HUDEP-2 (cell line): ENCODE measurements around the gene OR51B6.
"Not testable (repeated sequence)": the region's sequence is repeated elsewhere in the genome, so short reads cannot be mapped to it uniquely, and the experiment has no call there.

Experiments used
- DNase-seq, 76 experiments: peaks; one replicate each; lab custom pipeline; 2025; ENCODE audit not compliant: unreplicated experiment in 76 of 76; lab: John Stamatoyannopoulos, UW

The OR51B6 gene

GRCh38 chr11:5351208-5351607 is at the start of gene OR51B6:
TSS of gene OR51B6 (plus strand) at chr11:5351508. CDS start at chr11:5351508, 0 bp downstream.
- no peak for DNase-seq

- DNase-seq, result no peak
These were observed 49.5 kb upstream of the OR51B6 start, which contains the start of gene OR51B4 for GRCh38 chr11:5301846-5302245. TSS of gene OR51B4 (minus strand) at chr11:5301946. CDS start at chr11:5301946, 0 bp downstream.

- DNase-seq, result peak in 35 of 76 experiments; percentile 9 to 93 (median 64)
These were observed 47.7 kb upstream of the OR51B6 start for GRCh38 chr11:5303626-5304025.

DNA sequence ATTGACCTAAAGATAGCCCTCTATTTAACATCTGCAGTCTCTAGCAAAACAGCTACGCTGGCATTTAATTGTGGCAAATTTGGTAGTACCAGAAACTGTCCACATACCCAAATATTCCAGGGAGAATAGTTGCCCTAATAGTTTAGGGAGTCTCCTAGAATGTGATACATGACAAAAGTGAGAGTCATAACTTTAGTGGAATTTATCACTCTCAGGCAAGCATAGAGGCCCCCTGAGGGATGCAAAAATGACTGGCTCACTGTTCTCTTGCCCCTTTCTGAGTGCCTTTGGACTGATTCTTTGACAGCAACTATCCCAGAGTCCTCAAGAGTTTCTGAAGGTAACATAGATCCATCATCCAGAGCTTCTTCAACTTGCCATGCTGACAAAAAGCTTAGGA is 47.3 kb upstream of the OR51B6 start:
- no peak for DNase-seq

DNA sequence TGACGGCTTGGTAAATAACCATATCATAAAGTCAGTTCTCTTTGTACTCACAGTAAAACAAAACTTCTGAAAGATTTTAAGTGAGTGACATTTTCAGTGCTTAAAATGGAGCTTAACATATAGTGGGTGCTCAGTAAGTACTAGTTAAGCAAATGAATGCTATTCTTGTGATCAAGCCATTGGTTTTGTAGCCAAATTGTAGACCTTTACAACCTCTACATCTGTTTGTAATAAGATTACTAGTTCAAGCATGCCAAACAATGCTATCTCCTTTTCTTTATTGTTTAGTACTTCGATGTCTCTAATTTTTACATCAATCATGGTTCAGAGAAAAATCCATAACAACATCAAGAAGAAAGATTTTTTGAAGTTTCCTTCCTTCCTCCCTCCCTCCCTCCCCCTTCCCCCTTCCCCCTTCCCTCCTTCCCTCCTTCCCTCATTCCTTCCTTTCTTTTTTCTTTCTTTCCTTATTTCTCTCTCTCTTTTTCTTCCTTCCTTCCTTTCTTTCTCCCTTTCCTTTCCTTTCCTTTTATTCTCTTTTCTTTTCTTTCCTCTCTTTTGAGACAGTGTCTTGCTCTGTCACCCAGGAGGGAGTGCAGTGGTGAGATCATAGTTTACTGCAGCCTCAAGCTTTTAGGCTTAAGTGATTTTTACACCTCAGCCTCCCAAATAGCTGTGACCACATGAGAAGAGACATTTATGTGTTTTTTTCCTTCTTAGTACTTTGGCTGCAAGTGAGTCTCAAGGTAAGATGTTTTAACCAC is 43.9 kb upstream of the OR51B6 start:
- DNase-seq, result no peak

DNA sequence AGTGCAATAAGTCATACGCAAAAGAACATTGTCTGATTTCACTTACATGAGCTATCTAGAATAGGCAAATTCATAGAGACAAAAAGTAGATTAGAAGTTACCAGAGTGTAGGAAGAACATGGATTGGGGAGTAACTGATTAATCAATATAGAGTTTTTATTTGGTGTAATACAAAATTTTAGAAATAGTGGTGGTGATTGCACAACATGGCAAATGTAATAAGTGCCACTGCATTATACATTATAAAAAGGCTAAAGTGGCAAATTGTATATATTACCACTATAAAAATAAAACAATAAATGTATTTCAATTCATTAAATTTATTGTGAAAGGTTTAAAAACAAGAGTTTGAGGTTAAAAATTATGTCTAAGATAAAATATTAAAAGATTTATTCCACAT is 40.9 kb upstream of the OR51B6 start:
- DNase-seq, result no peak

DNA sequence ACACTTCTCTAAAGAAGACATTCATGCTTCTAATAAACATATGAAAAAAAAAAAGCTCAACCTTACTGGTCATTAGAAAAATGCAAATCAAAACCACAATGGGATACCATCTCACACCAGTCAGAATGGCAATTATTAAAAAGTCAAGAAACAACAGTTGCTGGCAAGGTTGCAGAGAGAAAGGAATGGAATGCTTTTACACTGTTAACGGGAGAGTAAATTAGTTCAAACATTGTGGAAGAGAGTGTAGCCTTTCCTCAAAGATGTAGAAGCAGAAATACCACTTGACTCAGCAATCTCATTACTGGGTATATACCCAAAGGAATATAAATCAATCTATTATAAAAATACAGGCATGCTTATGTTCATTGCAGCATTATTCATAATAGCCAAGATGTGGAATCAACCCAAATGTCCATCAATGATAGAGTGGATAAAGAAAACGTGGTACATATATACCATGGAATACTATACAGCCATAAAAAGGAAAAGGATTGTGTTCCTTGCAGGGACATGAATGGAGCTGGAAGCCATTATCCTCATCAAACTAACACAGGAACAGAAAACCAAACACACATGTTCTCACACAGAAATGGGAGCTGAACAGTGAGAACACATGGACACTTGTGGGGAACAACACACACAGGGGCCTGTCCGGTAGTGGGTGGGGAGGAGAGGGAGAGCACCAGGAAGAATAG is 37.8 kb upstream of the OR51B6 start:
- DNase-seq, result not testable (repeated sequence)

DNA sequence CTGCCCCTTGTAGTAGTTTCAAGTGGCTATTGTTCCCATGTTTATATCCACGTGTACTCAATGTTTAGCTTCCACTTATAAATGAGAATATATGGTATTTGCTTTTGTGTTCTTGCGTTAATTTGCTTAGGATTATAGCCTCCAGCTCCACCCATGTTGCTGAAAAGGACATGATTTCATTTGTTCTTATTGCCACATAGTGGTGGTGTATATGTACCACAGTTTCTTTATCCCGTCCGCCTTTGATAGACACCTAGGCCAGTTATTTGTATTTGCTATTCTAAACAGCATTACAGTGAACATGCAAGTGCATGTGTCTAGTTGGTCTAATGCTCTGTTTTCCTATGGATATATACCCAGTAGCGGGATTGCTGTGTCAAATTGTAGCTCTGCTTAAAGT is 34.0 kb upstream of the OR51B6 start:
- peak in 6 of 76 experiments; percentile 1 to 33 (median 16) for DNase-seq

DNA sequence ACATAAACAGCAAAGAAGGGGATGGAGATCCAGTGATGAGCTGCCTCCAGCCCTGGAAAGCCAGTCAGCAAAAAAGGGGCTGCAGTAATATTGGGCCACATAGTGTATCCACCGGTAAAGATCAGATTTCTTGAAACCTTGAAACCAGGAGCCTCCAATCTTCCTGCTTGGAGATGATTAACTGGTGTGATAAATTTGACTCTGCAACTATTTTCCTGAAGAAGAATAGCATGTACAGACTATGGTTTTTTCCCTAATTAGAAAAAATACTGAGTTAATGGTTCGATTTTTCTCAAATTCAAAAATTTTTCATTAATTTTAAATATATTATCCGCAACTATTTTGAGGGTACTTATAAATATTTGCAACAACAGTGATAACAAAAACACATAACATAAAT is 27.1 kb upstream of the OR51B6 start, which contains the start of gene OR51B2:
TSS of gene OR51B2 (minus strand) at position 101 of the 400 bp plus-strand sequence. CDS start at position 101, 0 bp downstream.
- DNase-seq, result no peak

GRCh38 chr11:5335170-5335569 is 16.1 kb upstream of the OR51B6 start:
- peak in 39 of 76 experiments; percentile 0 to 82 (median 38) for DNase-seq

DNA sequence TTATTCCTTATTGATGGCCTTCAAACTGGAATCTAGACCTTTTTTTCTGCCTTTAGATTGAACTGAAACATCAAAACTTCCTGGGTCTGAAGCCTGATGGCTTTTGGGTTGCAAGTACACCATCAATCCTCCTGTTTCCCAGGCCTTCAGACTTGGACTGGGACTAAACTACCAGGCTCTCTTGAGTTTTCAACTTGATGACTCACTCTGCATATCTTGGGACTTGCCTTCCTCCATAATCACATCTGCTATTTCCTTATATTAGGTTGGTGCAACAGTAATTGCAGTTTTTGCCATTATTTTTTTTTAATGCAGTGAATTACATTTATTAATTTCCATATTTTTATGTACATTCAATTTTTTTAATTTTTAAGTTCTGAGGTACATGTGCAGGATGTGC is 15.0 kb upstream of the OR51B6 start:
- no peak for DNase-seq

- not testable (repeated sequence) for DNase-seq
These were observed 14.1 kb upstream of the OR51B6 start for GRCh38 chr11:5337253-5337652.

- no peak for DNase-seq
These were observed 11.5 kb upstream of the OR51B6 start for GRCh38 chr11:5339771-5340322.

DNA sequence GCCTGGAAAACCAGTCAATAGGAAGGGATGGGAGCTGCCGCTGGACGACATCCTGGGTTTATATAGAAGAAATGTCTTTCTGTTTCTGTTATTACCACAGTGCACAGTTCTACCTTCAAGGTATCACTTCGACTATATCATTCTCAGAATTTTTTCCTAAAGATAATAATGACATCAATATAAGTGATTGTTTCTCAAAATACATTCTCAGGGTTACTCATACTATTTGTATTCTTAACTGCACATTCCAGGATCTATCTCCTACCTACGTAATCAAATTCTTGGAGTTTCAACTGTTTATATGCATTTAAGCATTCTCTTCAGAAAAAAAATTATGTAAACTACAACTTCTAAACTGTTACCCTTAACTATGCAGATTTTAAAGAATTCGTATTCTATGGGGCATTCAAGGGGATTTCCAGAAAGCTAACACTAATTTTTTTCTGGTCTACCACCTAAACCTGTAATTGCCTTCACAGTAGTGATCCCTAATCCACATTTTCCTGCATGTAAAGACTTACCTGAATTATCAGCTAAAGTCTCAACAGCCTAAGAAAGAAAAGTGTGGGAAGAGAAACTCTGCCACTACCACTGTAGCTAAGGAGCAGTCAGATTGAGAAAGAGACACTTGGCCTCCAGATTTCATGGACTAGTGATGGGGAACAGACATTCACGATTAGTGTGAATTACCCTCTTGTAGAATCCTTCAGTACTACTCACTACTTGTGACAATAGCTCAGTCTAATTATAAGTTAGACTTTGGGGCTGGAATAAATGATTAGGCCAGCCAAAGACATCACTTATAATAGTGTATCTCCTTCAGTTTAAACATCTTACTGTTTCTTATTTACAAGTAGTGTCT is 7.6 kb upstream of the OR51B6 start, which contains the start of gene OR51B5:
TSS of gene OR51B5 (minus strand) at position 51 of the 862 bp plus-strand sequence. CDS start at position 51, 0 bp downstream.
- no peak for DNase-seq

- no peak for DNase-seq
These were observed 5.5 kb upstream of the OR51B6 start for GRCh38 chr11:5345831-5346230.

DNA sequence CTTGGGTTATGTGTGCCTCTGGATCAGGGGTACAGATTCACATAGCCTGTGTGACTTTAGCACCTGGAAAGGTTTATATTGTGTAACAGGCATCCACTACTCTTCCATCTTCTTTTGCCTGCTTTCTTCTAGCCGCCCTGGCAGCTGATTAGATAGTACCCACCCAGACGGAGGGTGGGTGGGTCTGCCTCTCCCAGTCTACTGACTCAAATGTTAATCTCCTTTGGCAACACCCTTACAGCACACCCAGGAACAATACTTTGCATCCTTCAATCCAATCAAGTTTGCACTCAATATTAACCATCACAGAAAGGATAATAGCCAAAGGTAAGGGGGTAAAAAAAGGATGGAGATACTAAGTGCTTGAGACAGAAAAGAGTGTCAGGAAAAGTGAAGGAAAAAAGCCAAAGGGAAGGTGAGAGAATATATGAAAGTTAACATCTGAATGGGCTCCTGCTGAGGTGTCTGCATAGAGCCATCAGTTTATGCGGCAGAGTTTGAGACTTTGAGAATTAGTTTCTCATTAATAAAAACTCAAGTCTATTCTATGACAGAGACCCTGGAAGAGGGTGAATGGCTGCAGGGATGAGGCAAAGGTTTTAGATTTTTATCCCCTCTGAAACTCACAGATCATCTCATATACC is 2.6 kb upstream of the OR51B6 start:
- peak in 56 of 76 experiments; percentile 1 to 72 (median 31) for DNase-seq

GRCh38 chr11:5349550-5349949 is 1.8 kb upstream of the OR51B6 start:
- no peak for DNase-seq

DNA sequence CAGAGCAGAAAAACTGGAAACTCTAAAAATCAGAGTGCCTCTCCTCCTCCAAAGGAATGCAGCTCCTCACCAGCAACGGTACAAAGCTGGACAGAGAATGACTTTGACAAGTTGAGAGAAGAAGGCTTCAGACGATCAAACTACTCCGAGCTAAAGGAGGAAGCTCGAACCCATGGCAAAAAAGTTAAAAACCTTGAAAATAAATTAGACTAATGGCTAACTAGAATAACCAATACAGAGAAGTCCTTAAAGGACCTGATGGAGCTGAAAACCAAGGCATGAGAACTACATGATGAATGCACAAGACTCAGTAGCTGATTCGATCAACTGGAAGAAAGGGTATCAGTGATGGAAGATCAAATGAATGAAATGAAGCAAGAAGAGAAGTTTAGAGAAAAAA is 4.7 kb downstream of the OR51B6 start:
- DNase-seq, result not testable (repeated sequence)

DNA sequence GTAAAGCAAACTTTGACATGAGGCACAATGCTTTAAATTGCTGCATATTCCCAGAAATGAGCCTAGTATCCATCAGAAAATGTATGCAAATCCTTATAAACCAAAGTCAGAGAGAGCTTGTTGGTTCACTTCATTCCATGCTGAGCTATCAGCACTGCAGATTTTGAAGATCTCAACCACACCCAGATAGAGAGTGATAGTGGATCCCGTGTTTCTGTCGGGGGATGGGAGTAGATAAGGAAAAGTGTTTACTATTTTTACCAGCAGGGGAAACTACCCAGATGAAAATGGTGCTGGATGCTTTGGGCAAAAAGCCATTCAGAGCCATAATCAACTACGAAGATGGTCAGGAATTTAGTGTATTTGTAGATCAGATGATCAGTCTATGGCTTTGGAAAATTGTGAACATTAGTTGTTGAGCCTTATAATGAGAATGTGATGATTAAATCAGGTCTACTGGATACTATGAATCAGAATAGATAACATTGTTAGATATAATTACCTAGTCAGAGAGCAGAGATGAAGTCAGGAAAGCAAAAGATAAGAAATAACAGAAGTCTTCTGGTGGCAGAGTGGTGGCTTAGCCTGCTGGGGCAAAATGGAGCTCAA is 10.8 kb downstream of the OR51B6 start:
- DNase-seq, result no peak
